ENCODE measurements around the gene FGD5.

Gene FGD5

GRCh38 chr3:14909250-14909649 lies 90.5 kb downstream of the FGD5 start:
- DNase-seq: no peak

GRCh38 chr3:14911651-14912050 lies 92.9 kb downstream of the FGD5 start:
- no peak for DNase-seq

GRCh38 chr3:14913071-14913925 lies 94.5 kb downstream of the FGD5 start:
- no peak for DNase-seq

- DNase-seq: no peak
These were observed 95.4 kb downstream of the FGD5 start for GRCh38 chr3:14913926-14914778.

GRCh38 chr3:14914779-14915117 lies 96.0 kb downstream of the FGD5 start:
- no peak for DNase-seq

- no peak for DNase-seq
These were observed 97.0 kb downstream of the FGD5 start for GRCh38 chr3:14915636-14916222.

GRCh38 chr3:14918356-14918860 lies 99.6 kb downstream of the FGD5 start:
- DNase-seq: no peak

GRCh38 chr3:14920536-14920935 lies 101.8 kb downstream of the FGD5 start:
- no peak for DNase-seq

GRCh38 chr3:14921034-14921616 lies 102.4 kb downstream of the FGD5 start:
- DNase-seq: peak; percentile 87

GRCh38 chr3:14921811-14922705 lies 103.3 kb downstream of the FGD5 start:
- DNase-seq: no peak

GRCh38 chr3:14922863-14923262 lies 104.1 kb downstream of the FGD5 start:
- no peak for DNase-seq

- DNase-seq: no peak
These were observed 104.7 kb downstream of the FGD5 start for GRCh38 chr3:14923476-14923875.

- DNase-seq: peak; percentile 71
These were observed 107.2 kb downstream of the FGD5 start for GRCh38 chr3:14925729-14926591.

- no peak for DNase-seq
These were observed 107.8 kb downstream of the FGD5 start for GRCh38 chr3:14926592-14926991.

- DNase-seq: no peak
These were observed 108.5 kb downstream of the FGD5 start for GRCh38 chr3:14927308-14927707.

- no peak for DNase-seq
These were observed 110.7 kb downstream of the FGD5 start for GRCh38 chr3:14929310-14930074.

GRCh38 chr3:14933820-14934425 lies 115.2 kb downstream of the FGD5 start:
- DNase-seq: no peak

GRCh38 chr3:14935592-14936345 lies 117.0 kb downstream of the FGD5 start:
- DNase-seq: no peak

GRCh38 chr3:14938954-14939353 lies 120.2 kb downstream of the FGD5 start:
- DNase-seq: no peak

Measured in NCI-H510A treated with DMSO at 0.1 percent for 48 hours (cell line).